PFSK-1 (cell line): ENCODE data around the gene ABCA7.

ENCODE experiments used
- FOXP2 ChIP-seq: optimal IDR thresholded peaks from 2 replicates; pipeline ENCODE3; 2011; ENCODE audit warnings: borderline replicate concordance, control low read depth, inconsistent platforms; ENCODE audit not compliant: insufficient read depth; ENCODE audit errors: extremely low read length, extremely low read depth
- POLR2AphosphoS5 ChIP-seq: IDR thresholded peaks from 2 replicates; pipeline ENCODE4 v1.6.1; 2012; ENCODE audit warnings: low read depth, mild to moderate bottlenecking, control low read depth, low read length, moderate library complexity
- REST ChIP-seq, 2 experiments: IDR thresholded peaks; 2 replicates each; pipeline versions ENCODE4 v1.6.1 to v1.8.0; 2011 to 2012; ENCODE audit warnings: low read depth in 2 of 2, low read length in 2 of 2, control low read depth in 1 of 2, inconsistent platforms in 1 of 2, mild to moderate bottlenecking in 1 of 2, moderate library complexity in 1 of 2; ENCODE audit not compliant: insufficient read depth in 1 of 2
- SIN3A ChIP-seq: IDR thresholded peaks from 2 replicates; pipeline ENCODE4 v1.6.1; 2012; ENCODE audit warnings: mild to moderate bottlenecking, low read length, moderate library complexity, borderline replicate concordance; ENCODE audit not compliant: insufficient read depth
- TAF1 ChIP-seq: IDR thresholded peaks from 2 replicates; pipeline ENCODE4 v1.6.1; 2012; ENCODE audit warnings: low read length, control low read depth, borderline replicate concordance; ENCODE audit not compliant: insufficient read depth

The ABCA7 gene

DNA sequence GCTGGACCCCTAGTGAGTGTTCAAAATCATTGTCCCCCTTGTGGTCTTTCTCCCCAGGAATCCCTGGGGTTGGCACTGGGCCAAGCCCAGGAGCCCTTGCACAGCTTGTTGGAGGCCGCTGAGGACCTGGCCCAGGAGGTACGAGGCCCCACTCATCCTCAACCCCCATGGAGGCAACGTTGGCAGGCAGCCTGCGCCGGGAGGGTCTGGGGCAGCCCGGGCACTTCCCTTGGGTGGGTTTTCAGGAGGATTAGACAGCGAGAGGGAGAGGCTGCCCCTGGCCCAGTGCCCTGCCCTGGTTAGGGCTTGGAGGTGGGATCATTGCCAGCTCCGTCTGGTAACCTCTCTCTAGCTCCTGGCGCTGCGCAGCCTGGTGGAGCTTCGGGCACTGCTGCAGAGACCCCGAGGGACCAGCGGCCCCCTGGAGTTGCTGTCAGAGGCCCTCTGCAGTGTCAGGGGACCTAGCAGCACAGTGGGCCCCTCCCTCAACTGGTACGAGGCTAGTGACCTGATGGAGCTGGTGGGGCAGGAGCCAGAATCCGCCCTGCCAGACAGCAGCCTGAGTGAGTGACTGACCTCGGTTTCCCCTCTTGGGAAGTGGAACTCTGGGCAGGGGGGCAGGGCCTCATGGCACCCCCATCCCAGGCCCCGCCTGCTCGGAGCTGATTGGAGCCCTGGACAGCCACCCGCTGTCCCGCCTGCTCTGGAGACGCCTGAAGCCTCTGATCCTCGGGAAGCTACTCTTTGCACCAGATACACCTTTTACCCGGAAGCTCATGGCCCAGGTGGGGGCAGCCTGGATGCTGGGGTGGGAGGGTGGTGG, 3.0 kb downstream of the ABCA7 start:
- TF ChIP-seq TAF1 (no peak), SIN3A (no peak), POLR2AphosphoS5 (no peak), REST (IDR thresholded peaks at IDR 0.05; ENCODE audit: insufficient read depth in 1 of 2, low read depth in 2 of 2, low read length in 2 of 2) (no peak), FOXP2 (no peak)

- TF ChIP-seq POLR2AphosphoS5, result no peak
- no peak for TF ChIP-seq FOXP2
- no peak for TF ChIP-seq SIN3A
- no peak for TF ChIP-seq REST (IDR thresholded peaks at IDR 0.05; ENCODE audit: insufficient read depth in 1 of 2, low read depth in 2 of 2, low read length in 2 of 2)
- TF ChIP-seq TAF1, result no peak
These were observed 5.3 kb downstream of the ABCA7 start for GRCh38 chr19:1045247-1045603.

- TF ChIP-seq REST (IDR thresholded peaks at IDR 0.05; ENCODE audit: insufficient read depth in 1 of 2, low read depth in 2 of 2, low read length in 2 of 2) (no peak), TAF1 (no peak), POLR2AphosphoS5 (no peak), SIN3A (no peak), FOXP2 (no peak)
These were observed 6.3 kb downstream of the ABCA7 start for GRCh38 chr19:1046117-1046626.

DNA sequence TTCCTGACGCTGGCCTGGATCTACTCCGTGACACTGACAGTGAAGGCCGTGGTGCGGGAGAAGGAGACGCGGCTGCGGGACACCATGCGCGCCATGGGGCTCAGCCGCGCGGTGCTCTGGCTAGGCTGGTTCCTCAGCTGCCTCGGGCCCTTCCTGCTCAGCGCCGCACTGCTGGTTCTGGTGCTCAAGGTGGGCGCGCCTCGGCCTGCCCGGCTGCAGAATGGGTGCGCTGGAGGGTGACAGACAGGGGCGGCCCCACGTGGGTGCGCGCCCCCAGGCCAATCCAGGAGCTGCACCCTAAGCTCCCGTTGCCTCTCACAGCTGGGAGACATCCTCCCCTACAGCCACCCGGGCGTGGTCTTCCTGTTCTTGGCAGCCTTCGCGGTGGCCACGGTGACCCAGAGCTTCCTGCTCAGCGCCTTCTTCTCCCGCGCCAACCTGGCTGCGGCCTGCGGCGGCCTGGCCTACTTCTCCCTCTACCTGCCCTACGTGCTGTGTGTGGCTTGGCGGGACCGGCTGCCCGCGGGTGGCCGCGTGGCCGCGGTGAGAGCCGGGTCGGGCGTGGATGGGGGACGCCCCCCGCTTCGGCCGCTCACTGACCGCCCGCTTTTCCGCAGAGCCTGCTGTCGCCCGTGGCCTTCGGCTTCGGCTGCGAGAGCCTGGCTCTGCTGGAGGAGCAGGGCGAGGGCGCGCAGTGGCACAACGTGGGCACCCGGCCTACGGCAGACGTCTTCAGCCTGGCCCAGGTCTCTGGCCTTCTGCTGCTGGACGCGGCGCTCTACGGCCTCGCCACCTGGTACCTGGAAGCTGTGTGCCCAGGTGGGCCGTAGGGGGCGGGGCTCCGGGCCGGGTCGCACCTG, 7.2 kb downstream of the ABCA7 start:
- TF ChIP-seq SIN3A (no peak), POLR2AphosphoS5 (no peak), FOXP2 (no peak), REST (IDR thresholded peaks at IDR 0.05; ENCODE audit: insufficient read depth in 1 of 2, low read depth in 2 of 2, low read length in 2 of 2) (no peak), TAF1 (no peak)
